ENCODE measurements around the gene NTRK3.

The NTRK3 gene

DNA sequence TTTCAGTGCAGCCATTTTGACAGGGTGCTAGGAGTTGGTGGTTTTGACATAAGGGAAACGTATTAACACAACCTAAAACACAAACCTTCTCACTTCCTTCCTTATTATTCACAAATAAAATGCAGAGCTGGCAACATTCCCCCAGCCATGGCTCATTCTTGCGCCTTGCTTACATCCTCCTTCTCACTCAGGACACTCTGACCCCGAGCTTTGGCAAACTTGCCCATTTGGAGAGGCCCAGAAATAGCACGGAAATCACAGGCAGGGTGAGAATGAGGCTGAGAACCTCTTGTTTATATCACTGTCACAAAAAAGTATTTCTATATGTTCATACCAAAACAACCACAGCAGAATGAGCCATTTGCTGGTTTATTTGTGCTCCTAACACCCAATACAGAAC lies 244.3 kb downstream of the NTRK3 start:
- no peak for TF ChIP-seq GATA3 (IDR thresholded peaks at IDR 0.05; ENCODE audit: low read depth, low read length)
- TF ChIP-seq GATA2 (IDR thresholded peaks at IDR 0.05; ENCODE audit: low read depth, low read length): no peak

DNA sequence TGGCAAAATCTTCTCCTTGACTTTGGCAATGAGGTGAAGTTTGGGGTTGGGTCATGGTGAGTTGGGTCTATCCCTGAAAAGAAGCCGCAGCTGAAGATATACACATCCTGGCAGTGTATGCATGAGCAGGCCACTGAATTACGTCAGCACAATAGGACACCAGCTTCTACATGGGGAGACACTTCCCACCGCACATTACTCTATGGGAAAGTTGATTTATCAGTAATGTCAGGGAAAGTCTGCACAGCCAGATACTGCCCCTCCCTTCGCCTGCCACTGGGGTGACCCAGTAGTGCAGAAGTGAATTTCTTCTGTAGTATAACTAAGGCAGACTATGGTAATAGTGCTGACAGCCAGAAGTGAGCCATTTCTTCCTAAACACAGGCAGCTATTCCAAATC lies 245.0 kb downstream of the NTRK3 start:
- no peak for TF ChIP-seq GATA2 (IDR thresholded peaks at IDR 0.05; ENCODE audit: low read depth, low read length)
- no peak for TF ChIP-seq GATA3 (IDR thresholded peaks at IDR 0.05; ENCODE audit: low read depth, low read length)

DNA sequence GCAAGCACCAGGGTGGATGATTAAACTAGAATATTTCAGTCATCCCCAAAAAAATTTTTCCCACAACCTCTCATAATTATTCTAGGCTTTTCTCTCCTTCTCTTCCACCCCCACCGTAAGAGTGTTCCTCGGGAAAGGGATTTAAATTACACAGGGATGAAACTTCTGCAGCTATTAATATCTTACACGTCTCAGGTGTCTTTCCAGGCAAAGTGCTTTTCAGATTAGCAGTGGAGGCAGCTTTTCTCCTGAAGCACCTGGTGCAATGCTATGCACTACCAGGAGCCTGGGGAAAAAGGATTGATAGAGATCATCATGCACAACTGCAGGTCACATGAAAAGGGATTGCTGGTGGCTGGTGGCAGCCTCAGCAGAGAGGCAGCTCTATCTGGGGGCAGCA lies 250.4 kb downstream of the NTRK3 start:
- TF ChIP-seq GATA3 (IDR thresholded peaks at IDR 0.05; ENCODE audit: low read depth, low read length) (no peak), GATA2 (IDR thresholded peaks at IDR 0.05; ENCODE audit: low read depth, low read length) (no peak)

DNA sequence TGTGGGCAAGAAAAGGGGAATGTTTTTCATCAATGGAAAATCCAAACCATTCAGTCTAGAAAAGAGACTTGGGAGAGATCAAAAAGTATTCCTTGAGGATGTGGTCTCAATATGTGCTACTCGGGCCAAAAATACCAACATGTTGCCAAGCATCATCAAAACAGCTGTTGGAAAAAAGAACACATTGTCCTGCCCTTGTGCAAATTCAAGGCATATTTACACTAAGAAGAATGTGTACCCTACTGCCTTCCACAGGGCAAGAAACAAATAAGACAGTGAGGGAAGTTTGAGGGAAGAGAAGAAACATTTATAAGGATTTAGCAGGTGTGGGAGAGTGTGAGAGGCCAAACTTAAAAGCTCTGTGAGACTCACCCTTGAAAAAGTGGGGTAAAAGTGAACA lies 252.1 kb downstream of the NTRK3 start:
- TF ChIP-seq GATA3 (IDR thresholded peaks at IDR 0.05; ENCODE audit: low read depth, low read length): no peak
- TF ChIP-seq GATA2 (IDR thresholded peaks at IDR 0.05; ENCODE audit: low read depth, low read length): no peak

DNA sequence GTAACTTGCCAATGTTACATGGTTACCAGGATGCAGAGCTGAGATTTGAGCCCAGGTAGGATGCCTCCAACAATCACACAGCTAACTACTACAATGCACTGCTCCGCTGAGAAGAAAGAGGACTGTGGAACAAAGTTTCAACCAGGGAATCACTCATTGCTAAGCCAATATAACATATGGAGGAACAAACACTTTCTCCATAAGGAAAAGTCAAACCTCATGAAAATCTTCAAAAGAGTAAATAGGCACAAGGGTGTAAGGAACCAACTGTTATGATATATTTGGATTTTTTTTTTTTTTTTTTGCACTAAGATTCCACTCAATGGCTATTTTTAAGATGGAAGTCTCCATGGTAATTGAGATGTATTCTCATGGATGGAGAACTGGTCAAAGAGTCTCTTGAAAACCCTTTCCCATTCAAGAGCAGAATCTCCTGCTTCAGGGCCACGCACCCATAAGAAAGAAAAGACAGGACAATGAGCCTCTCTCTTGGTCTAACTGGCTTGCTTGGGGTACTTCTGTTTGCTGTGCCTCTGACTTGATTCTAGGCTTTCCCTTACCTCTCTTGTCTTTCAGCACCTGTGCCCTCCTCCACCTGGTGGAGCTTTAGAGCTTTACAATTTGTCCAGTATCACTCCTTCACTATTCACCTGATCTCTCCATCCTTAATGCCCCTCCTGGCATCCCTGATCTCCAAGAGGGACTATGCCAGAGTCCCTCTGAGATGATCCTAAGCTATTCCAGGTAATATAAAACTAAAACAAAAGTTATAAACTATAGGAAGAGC lies 252.8 kb downstream of the NTRK3 start:
- TF ChIP-seq GATA2 (IDR thresholded peaks at IDR 0.05; ENCODE audit: low read depth, low read length) (no peak), GATA3 (IDR thresholded peaks at IDR 0.05; ENCODE audit: low read depth, low read length) (no peak)

DNA sequence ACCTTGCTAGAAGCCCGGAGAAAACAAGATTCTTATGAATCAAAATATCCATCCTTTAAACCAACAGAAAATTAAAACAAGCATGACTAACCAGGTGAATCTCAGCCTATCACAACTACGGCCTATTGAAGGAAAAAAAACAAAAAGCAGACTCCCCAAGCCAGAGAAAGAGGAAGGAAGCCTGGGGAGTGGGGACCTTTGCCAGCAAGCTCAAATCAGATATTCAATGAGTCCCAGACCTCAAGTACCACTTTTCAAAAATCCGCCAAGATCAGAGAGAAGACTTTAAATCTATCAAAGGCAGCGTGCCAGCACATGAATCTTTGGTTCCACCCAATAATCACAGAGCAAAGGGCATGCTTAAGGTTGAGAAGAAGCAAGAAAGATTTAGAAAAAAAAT lies 253.8 kb downstream of the NTRK3 start:
- TF ChIP-seq GATA3 (IDR thresholded peaks at IDR 0.05; ENCODE audit: low read depth, low read length): no peak
- no peak for TF ChIP-seq GATA2 (IDR thresholded peaks at IDR 0.05; ENCODE audit: low read depth, low read length)

DNA sequence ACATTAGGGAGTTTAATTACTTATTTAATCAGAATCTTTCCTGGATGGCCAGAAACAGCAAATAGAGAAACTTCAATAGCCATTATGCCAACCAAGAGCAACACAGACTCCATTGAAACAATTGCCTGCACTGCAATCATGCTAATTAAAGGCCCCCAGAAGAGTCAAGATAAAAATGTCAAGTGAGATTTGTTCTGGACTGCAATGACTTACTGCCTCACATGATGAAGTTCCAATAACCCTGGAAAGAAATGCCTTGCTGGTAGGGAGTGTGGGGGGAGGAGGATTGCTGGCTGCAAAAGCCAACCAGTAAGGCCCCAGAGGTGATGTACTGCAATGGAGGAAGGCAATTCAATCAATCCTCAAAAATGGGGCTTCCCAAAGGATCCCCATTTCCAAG lies 257.9 kb downstream of the NTRK3 start:
- TF ChIP-seq GATA2 (IDR thresholded peaks at IDR 0.05; ENCODE audit: low read depth, low read length): no peak
- TF ChIP-seq GATA3 (IDR thresholded peaks at IDR 0.05; ENCODE audit: low read depth, low read length): no peak

DNA sequence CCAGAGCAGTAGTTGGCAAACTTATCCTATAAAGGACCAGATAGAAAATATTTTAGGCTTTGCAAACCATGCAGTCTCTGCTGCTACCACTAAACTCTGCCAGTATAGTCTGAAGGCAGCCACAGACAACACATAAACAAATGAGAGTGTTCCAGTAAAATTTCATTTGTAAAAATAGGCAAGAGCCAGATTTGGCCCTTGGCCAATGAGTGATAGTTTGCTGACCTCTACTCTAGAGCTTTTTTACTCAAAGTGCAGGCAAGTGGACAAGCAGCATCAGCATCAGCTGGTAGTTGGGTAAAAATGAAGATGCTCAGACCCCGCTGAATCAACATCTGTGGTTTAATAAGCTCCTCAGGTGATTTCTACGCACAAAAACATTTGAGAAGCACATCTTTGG lies 269.8 kb downstream of the NTRK3 start:
- TF ChIP-seq GATA3 (IDR thresholded peaks at IDR 0.05; ENCODE audit: low read depth, low read length): no peak
- no peak for TF ChIP-seq GATA2 (IDR thresholded peaks at IDR 0.05; ENCODE audit: low read depth, low read length)

DNA sequence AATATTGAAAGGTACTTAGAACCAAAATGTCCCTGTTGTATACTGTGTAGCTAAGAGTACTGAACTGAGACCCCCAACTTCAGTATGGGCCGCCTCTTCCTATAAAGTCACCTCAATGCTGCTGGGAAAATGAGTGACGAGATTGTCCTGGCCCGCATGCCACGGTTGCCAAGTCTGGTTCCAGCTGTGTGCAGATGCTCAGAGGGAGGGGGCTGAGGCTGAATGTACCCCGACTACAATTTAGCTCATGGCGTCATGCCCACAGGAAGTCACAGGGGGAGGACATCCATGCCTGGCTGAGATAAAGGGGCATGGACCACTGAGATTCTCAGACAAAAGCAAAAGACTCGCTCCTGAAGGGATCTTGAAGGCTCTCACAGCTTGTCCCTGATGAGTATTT lies 271.1 kb downstream of the NTRK3 start:
- TF ChIP-seq GATA3 (IDR thresholded peaks at IDR 0.05; ENCODE audit: low read depth, low read length): no peak
- TF ChIP-seq GATA2 (IDR thresholded peaks at IDR 0.05; ENCODE audit: low read depth, low read length): no peak

DNA sequence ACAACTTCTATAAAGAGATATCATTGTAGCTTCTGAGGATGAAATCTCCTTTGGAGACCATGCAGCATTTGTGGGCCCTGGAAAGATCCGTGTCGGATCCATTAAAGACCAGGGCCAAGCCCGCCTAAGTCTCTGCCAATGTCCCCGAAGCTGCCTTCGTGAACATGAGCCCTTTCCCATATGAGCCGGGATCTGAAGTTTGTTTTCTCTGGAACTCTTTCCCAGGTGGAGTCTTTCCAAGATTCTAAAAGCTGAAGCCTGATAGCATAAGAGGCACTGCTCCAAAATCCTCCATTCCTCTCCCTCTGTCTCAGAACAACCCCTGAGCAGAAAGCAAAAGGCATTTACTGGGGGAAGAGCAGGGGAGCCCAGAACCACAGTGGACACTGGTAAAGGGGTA lies 274.6 kb downstream of the NTRK3 start:
- TF ChIP-seq GATA3 (IDR thresholded peaks at IDR 0.05; ENCODE audit: low read depth, low read length) (no peak), GATA2 (IDR thresholded peaks at IDR 0.05; ENCODE audit: low read depth, low read length) (no peak)

DNA sequence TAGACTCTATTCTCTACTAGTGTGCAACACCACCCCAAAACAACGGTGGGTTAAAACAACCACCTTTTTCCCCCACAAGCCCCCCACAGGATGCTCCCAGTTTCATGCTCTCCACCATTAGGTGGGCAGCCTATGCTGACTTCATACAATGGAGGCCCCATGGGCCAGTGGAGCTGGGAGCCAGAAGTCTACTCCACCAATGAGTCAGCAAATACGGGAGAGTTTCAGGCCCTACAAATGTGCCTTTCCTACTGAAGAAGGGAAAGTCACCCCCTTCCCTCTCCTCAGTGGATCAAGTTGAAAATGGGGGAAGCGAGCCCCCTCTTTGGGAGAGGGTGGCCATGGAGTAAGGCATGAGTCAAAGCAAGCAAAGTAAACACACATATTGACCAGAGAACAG lies 278.6 kb downstream of the NTRK3 start:
- no peak for TF ChIP-seq GATA3 (IDR thresholded peaks at IDR 0.05; ENCODE audit: low read depth, low read length)

DNA sequence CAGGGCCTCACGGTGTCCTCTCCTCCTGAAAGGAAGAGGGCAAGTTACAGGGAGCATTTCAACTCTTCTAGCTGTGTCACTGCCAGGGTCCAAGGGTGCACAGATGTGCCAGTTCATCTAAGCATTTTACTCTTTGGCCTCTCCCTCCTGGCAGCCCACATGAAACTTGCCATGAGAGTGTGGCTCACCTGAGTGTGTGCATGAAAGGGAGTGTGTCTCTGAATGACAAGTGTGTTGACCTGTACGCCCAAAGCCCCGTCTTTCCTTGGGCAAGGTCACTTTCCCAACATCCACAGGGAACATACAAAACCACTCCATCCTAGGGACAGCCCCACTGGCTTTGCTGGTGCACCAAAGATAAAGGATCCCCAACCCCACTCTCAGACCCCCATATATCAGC lies 280.0 kb downstream of the NTRK3 start:
- TF ChIP-seq GATA3 (IDR thresholded peaks at IDR 0.05; ENCODE audit: low read depth, low read length): no peak
- TF ChIP-seq GATA2 (IDR thresholded peaks at IDR 0.05; ENCODE audit: low read depth, low read length): no peak

DNA sequence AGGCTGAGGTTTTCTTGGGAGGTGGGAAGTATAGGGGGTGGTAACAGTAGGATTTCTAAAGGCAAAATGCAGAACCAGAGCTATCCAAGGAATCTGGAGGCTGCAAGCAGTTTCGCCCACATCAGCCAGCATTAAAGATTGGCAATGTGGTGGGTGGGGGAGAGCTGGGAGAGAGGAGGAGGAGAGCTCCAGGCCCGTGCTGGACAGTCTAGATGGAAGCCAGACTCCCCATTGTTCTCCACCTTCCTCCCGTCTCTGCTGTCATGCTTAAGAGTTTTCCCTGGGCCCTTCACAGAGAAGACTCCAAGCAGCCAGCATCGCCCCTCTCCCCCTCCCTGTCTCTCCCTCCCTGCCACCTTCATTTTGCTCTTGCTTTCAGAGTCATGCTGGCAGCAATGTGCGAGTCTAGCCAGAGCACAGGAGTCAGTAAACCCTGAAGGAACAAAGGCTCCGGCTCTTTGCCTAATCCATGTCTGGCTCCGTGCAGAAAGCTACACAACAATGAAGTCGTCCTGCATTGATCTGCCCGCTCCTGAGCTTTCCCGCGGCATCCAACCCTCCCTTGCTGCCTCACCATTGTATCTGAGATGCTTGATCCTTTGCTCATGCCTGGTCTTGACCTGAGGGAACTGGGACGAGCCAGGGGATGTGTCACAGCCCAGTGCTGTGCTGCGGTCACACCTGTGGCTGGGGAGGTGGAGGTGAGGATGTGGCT lies 282.9 kb downstream of the NTRK3 start:
- TF ChIP-seq GATA3 (IDR thresholded peaks at IDR 0.05; ENCODE audit: low read depth, low read length) (no peak), GATA2 (IDR thresholded peaks at IDR 0.05; ENCODE audit: low read depth, low read length) (no peak)

DNA sequence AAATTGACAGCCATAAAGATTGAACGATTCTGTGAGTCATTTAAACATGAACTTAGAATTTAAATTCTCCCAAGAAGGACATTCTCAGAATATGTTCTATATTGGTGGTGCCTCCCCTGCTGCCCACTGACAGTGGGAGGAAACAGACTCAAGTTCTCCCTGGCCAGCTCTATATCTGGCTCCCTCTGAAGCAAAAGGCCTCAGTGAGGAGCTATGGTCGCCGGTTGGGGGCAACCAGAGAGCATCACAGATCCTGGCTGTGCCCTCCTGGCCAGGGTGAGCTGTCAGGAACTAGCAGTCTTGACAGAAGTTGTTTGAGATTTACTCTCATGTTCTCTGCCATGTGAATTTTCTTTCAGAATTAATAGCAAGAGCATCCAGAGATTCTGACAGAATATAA lies 285.5 kb downstream of the NTRK3 start:
- TF ChIP-seq GATA2 (IDR thresholded peaks at IDR 0.05; ENCODE audit: low read depth, low read length) (no peak), GATA3 (IDR thresholded peaks at IDR 0.05; ENCODE audit: low read depth, low read length) (no peak)

DNA sequence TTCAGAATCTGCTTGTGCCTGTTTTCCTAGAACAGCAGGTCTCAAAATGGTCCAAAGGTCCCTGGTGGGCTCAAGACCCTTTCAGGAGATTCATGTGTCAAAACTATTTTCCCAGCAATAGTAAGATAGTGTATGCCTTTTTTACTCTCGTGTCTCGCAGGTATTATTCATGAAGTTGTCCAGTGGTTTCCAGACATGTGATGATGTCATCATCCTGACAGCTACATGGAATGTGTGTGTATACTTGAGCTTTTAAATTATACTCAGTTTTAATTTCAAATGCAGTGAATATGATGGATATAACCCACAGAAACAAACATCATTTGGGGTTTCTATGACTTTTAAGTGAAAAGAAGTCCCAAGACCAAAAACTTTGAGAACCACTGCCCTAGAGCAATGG lies 288.6 kb downstream of the NTRK3 start:
- TF ChIP-seq GATA3 (IDR thresholded peaks at IDR 0.05; ENCODE audit: low read depth, low read length) (no peak), GATA2 (IDR thresholded peaks at IDR 0.05; ENCODE audit: low read depth, low read length) (no peak)

All from SH-SY5Y (cell line).